Caco-2 (cell line): Measurements from ENCODE around the gene SPEM2. TPM values are rescaled to one million over a fixed set of nuclear protein-coding genes. Genes with fewer than 3 reads are reported as not detected.
"Not testable (repeated sequence)": the region's sequence is repeated elsewhere in the genome, so short reads cannot be mapped to it uniquely, and the experiment has no call there.

ENCODE experiments used
- BruUV-seq: library from RNA; stranded (reverse); fragments of 400-500 nt; replicated peaks from 2 replicates; lab custom pipeline; 2021; lab: Mats Ljungman, UMichigan
- CTCF ChIA-PET: fragments of 300-600 bp; sonication (Branson Sonifier 250); formaldehyde crosslinking; loops from one replicate; lab custom pipeline; 2022; ENCODE audit warnings: antibody characterized with exemption; lab: Charles Lee
- POLR2A ChIA-PET: fragments of 300-600 bp; sonication (Branson Sonifier 250); formaldehyde crosslinking; loops from one replicate; lab custom pipeline; 2022; ENCODE audit warnings: antibody characterized with exemption; lab: Charles Lee
- DNase-seq, 2 experiments: peaks; one replicate each; pipeline versions ENCODE4 v3.0.0 to v3.0.0-alpha.2; 2020 to 2022
- H3K27me3 ChIP-seq: replicated peaks from 2 replicates; pipeline ENCODE4 v1.6.0; 2011; ENCODE audit warnings: low read length; ENCODE audit not compliant: control insufficient read depth, insufficient read depth
- H3K36me3 ChIP-seq: 2 replicates; pipeline ENCODE4 v1.5.1; 2011; ENCODE audit warnings: low read length; ENCODE audit not compliant: control insufficient read depth, insufficient read depth
- H3K4me1 ChIP-seq: fragments of 250-450 bp; sonication (Bioruptor Pico); 2 replicates; pipeline ENCODE4 v1.5.1; 2020; ENCODE audit warnings: mild to moderate bottlenecking
- H3K4me3 ChIP-seq: 2 replicates; pipeline ENCODE4 v1.5.1; 2011; ENCODE audit warnings: low read depth, mild to moderate bottlenecking, control low read depth, low read length
- H3K9me3 ChIP-seq: fragments of 250-450 bp; sonication (Bioruptor Pico); 2 replicates; pipeline ENCODE4 v1.5.1; 2020; ENCODE audit warnings: mild to moderate bottlenecking, moderate library complexity
- H3K27ac Mint-ChIP-seq: one replicate; pipeline ENCODE4 v1.8.0; 2022; ENCODE audit warnings: mixed read lengths; ENCODE audit not compliant: unreplicated experiment
- H3K27me3 Mint-ChIP-seq: one replicate; pipeline ENCODE4 v1.8.0; 2022; ENCODE audit warnings: mixed read lengths; ENCODE audit not compliant: insufficient read depth, unreplicated experiment
- H3K36me3 Mint-ChIP-seq: one replicate; pipeline ENCODE4 v1.8.0; 2022; ENCODE audit warnings: mild to moderate bottlenecking, mixed read lengths; ENCODE audit not compliant: insufficient read depth, unreplicated experiment
- H3K4me1 Mint-ChIP-seq: one replicate; pipeline ENCODE4 v1.8.0; 2022; ENCODE audit warnings: low read depth, mixed read lengths; ENCODE audit not compliant: unreplicated experiment
- H3K4me3 Mint-ChIP-seq: one replicate; pipeline ENCODE4 v1.8.0; 2022; ENCODE audit warnings: mild to moderate bottlenecking, moderate library complexity, mixed read lengths; ENCODE audit not compliant: unreplicated experiment
- H3K9me3 Mint-ChIP-seq: one replicate; pipeline ENCODE4 v1.8.0; 2022; ENCODE audit warnings: mixed read lengths; ENCODE audit not compliant: unreplicated experiment
- CTCF ChIP-seq, 2 experiments: fragments of 200-600 bp in 1 of 2; IDR thresholded peaks; 1 replicate in 1 of 2; 2 replicates in 1 of 2; pipeline versions ENCODE4 v1.5.1 to v1.8.0; 2011 to 2022; ENCODE audit warnings: antibody characterized with exemption in 1 of 2, control low read depth in 1 of 2, inconsistent platforms in 1 of 2, low read depth in 1 of 2, low read length in 1 of 2, mild to moderate bottlenecking in 1 of 2, moderate library complexity in 1 of 2; ENCODE audit not compliant: insufficient read depth in 1 of 2, severe bottlenecking in 1 of 2, unreplicated experiment in 1 of 2
- intact Hi-C: fragments of 100-400 bp; cut with micrococcal nuclease; formaldehyde crosslinking; loops from one replicate; pipeline ENCODE4 v1.10.0; 2022; ENCODE audit not compliant: unreplicated experiment
- total RNA-seq: library from RNA; stranded (reverse); gene quantifications from 2 replicates; pipeline ENCODE4 v1.2.3, GENCODE V29; 2022

The SPEM2 gene
- total RNA-seq, 1 experiment from 2014 or later = not detected

DNA sequence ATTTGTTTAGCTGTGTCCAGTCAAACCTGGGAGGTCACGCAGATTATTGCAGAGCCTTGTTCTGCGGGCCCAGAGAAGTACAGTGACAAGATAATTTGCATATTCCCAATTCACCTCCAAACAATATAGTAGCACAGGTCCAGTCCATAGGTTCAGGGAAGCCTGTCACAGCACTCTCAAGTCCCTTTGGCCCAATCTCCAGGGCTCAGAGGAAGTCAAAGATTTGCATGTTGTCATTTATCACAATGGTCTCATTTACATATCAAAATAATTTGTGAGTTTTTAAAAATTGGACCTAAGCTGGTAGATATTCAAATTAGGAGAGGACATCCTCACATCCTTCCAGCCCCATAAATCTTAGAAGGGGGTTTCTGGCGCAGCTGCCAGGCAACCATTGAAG lies 42.1 kb downstream of the SPEM2 start:
- Mint-ChIP-seq H3K4me1 (no peaks in the 10 kb centered on the region), H3K27me3 (no peaks in the 10 kb centered on the region), H3K9me3 (no peaks in the 10 kb centered on the region), H3K4me3 (no peak overlapping the region), H3K27ac (no peak overlapping the region), H3K36me3 (peaks cover 26% of the 10 kb centered on the region)
- no TSS peak for BruUV-seq
- Histone ChIP-seq H3K9me3 (no peaks in the 10 kb centered on the region), H3K4me1 (no peaks in the 10 kb centered on the region), H3K27me3 (no peaks in the 10 kb centered on the region), H3K4me3 (no peak overlapping the region), H3K36me3 (no peaks in the 10 kb centered on the region)
- no peak for DNase-seq
- intact Hi-C loops = no loop called here
- CTCF ChIA-PET = interaction anchor here (0.5 kb wide), 1 partner anchor 23 kb away, joined by 3 read pairs; no protein-coding TSS in a partner anchor
- POLR2A ChIA-PET = no interaction called here
- TF ChIP-seq CTCF (IDR thresholded peaks at IDR 0.05; ENCODE audit: insufficient read depth in 1 of 2, low read depth in 1 of 2, low read length in 1 of 2, severe bottlenecking in 1 of 2, unreplicated experiment in 1 of 2) = no peak

- Histone ChIP-seq H3K4me1 (no peaks in the 10 kb centered on the region), H3K9me3 (no peaks in the 10 kb centered on the region), H3K27me3 (no peaks in the 10 kb centered on the region), H3K36me3 (no peaks in the 10 kb centered on the region), H3K4me3 (no peak overlapping the region)
- Mint-ChIP-seq H3K36me3 (peaks cover 19% of the 10 kb centered on the region), H3K27me3 (no peaks in the 10 kb centered on the region), H3K9me3 (no peaks in the 10 kb centered on the region), H3K4me3 (no peak overlapping the region), H3K27ac (no peak overlapping the region), H3K4me1 (no peaks in the 10 kb centered on the region)
- ChIA-PET POLR2A (no interaction called here), CTCF (no interaction called here)
- TF ChIP-seq CTCF (IDR thresholded peaks at IDR 0.05; ENCODE audit: insufficient read depth in 1 of 2, low read depth in 1 of 2, low read length in 1 of 2, severe bottlenecking in 1 of 2, unreplicated experiment in 1 of 2) = no peak
- no peak for DNase-seq
- BruUV-seq = no TSS peak
- intact Hi-C loops = no loop called here
Observed at GRCh38 chr17:7468290-7468689, 42.9 kb downstream of the SPEM2 start.

DNA sequence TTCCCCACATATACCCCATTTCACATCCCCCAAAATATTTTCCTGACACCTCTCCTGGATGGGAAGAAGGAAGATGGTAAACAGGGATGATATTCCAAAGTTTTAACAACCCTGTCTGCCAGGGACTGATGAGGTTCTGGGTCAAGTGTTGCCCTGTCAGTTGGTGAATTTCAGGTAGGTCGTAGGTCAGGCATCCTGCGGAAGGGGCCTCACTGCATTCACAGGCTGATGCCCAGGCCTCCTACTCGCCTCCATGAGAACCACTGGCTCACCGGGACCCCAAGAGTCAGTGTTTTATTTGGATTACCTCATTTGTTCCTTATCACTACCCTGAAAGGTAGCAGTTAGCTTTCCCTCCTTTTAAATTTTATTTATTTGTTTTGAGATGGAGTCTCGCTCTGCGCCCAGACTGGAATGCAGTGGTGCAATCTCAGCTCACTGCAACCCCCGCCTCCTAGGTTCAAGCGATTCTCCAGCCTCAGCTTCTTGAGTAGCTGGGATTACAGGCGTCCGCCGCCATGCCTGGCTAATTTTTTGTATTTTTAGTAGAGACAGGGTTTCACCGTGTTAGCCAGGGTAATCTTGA lies 43.5 kb downstream of the SPEM2 start:
- H3K27ac Mint-ChIP-seq = no peak overlapping the region
- no TSS peak for BruUV-seq
- no peak overlapping the region for H3K4me3 Mint-ChIP-seq
- no peaks in the 10 kb centered on the region for H3K9me3 ChIP-seq
- H3K4me3 ChIP-seq = no peak overlapping the region
- peaks cover 13% of the 10 kb centered on the region for H3K36me3 Mint-ChIP-seq
- no peaks in the 10 kb centered on the region for H3K4me1 Mint-ChIP-seq
- CTCF ChIA-PET = no interaction called here
- H3K9me3 Mint-ChIP-seq = no peaks in the 10 kb centered on the region
- no peaks in the 10 kb centered on the region for H3K27me3 ChIP-seq
- H3K27me3 Mint-ChIP-seq = no peaks in the 10 kb centered on the region
- DNase-seq = no peak
- POLR2A ChIA-PET = no interaction called here
- TF ChIP-seq CTCF (IDR thresholded peaks at IDR 0.05; ENCODE audit: insufficient read depth in 1 of 2, low read depth in 1 of 2, low read length in 1 of 2, severe bottlenecking in 1 of 2, unreplicated experiment in 1 of 2) = no peak
- no peaks in the 10 kb centered on the region for H3K4me1 ChIP-seq
- intact Hi-C loops = no loop called here
- no peaks in the 10 kb centered on the region for H3K36me3 ChIP-seq

DNA sequence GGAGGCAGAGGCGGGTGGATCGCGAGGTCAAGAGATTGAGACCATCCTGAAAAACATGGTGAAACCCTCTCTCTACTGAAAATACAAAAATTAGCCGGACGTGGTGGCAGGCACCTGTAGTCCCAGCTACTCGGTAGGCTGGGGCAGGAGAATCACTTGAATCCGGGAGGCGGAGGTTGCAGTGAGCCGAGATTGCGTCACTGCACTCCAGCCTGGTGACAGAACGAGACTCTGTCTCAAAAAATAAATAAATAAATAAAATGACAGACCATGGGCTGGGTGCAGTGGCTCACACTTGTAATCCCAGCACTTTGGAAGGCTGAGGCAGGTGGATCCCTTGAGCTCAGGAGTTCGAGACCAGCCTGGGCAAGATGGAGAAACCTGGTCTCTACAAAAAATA lies 44.4 kb downstream of the SPEM2 start:
- intact Hi-C loops, H3K36me3 ChIP-seq, H3K9me3 Mint-ChIP-seq, BruUV-seq, H3K4me3 ChIP-seq, H3K27ac Mint-ChIP-seq, H3K27me3 Mint-ChIP-seq, H3K27me3 ChIP-seq, H3K9me3 ChIP-seq, DNase-seq, CTCF ChIA-PET, H3K4me3 Mint-ChIP-seq, H3K4me1 ChIP-seq, H3K4me1 Mint-ChIP-seq, POLR2A ChIA-PET: not testable (repeated sequence)
- H3K36me3 Mint-ChIP-seq = peaks cover 13% of the 10 kb centered on the region

- H3K4me3 ChIP-seq, H3K36me3 ChIP-seq, H3K27me3 ChIP-seq, POLR2A ChIA-PET, intact Hi-C loops, H3K4me3 Mint-ChIP-seq, H3K4me1 Mint-ChIP-seq, H3K4me1 ChIP-seq, DNase-seq, H3K9me3 Mint-ChIP-seq, H3K27me3 Mint-ChIP-seq, H3K27ac Mint-ChIP-seq, H3K9me3 ChIP-seq, BruUV-seq, CTCF ChIA-PET: not testable (repeated sequence)
- H3K36me3 Mint-ChIP-seq = peaks cover 13% of the 10 kb centered on the region
Observed at GRCh38 chr17:7470457-7470973, 45.1 kb downstream of the SPEM2 start.
